PFSK-1 (cell line): ENCODE data around the gene DUSP6. TPM values are rescaled to one million over a fixed set of nuclear protein-coding genes. Genes with fewer than 3 reads are reported as not detected.

Experiments used
- FOXP2 ChIP-seq: optimal IDR thresholded peaks from 2 replicates; pipeline ENCODE3; 2011; ENCODE audit warnings: borderline replicate concordance, control low read depth, inconsistent platforms; ENCODE audit not compliant: insufficient read depth; ENCODE audit errors: extremely low read length, extremely low read depth
- POLR2AphosphoS5 ChIP-seq: IDR thresholded peaks from 2 replicates; pipeline ENCODE4 v1.6.1; 2012; ENCODE audit warnings: low read depth, mild to moderate bottlenecking, control low read depth, low read length, moderate library complexity
- REST ChIP-seq, 2 experiments: IDR thresholded peaks; 2 replicates each; pipeline versions ENCODE4 v1.6.1 to v1.8.0; 2011 to 2012; ENCODE audit warnings: low read depth in 2 of 2, low read length in 2 of 2, control low read depth in 1 of 2, inconsistent platforms in 1 of 2, mild to moderate bottlenecking in 1 of 2, moderate library complexity in 1 of 2; ENCODE audit not compliant: insufficient read depth in 1 of 2
- SIN3A ChIP-seq: IDR thresholded peaks from 2 replicates; pipeline ENCODE4 v1.6.1; 2012; ENCODE audit warnings: mild to moderate bottlenecking, low read length, moderate library complexity, borderline replicate concordance; ENCODE audit not compliant: insufficient read depth
- TAF1 ChIP-seq: IDR thresholded peaks from 2 replicates; pipeline ENCODE4 v1.6.1; 2012; ENCODE audit warnings: low read length, control low read depth, borderline replicate concordance; ENCODE audit not compliant: insufficient read depth
- polyA plus RNA-seq: library from polyadenylated mRNA; unstranded; fragments of >200 nt; gene quantifications from one replicate; pipeline ENCODE4 v1.2.1, GENCODE V29; 2012; ENCODE audit warnings: low read depth, missing spikeins; ENCODE audit not compliant: insufficient read length

DUSP6 gene
- polyA plus RNA-seq = 38.7 TPM

- TF ChIP-seq FOXP2 = peak; percentile 86
- TF ChIP-seq POLR2AphosphoS5 = no peak; the same call in 1 of the 2 replicates
Observed at GRCh38 chr12:89352492-89353187, at the start of gene DUSP6. Gene DUSP6, minus strand, starts transcription at chr12:89352501. Its CDS starts 462 bp downstream, at chr12:89352039.

GRCh38 chr12:89401433-89402058 is 49.2 kb upstream of the DUSP6 start:
- TF ChIP-seq REST (IDR thresholded peaks at IDR 0.05; ENCODE audit: insufficient read depth in 1 of 2, low read depth in 2 of 2, low read length in 2 of 2) (no peak), SIN3A (no peak), POLR2AphosphoS5 (no peak), FOXP2 (no peak), TAF1 (no peak)

- TF ChIP-seq FOXP2 (no peak), SIN3A (no peak), REST (IDR thresholded peaks at IDR 0.05; ENCODE audit: insufficient read depth in 1 of 2, low read depth in 2 of 2, low read length in 2 of 2) (no peak), TAF1 (no peak), POLR2AphosphoS5 (no peak)
Observed at GRCh38 chr12:89400415-89400814, 48.1 kb upstream of the DUSP6 start.

- no peak for TF ChIP-seq POLR2AphosphoS5
- no peak for TF ChIP-seq SIN3A
- TF ChIP-seq TAF1 = no peak
- TF ChIP-seq FOXP2 = no peak
- TF ChIP-seq REST (IDR thresholded peaks at IDR 0.05; ENCODE audit: insufficient read depth in 1 of 2, low read depth in 2 of 2, low read length in 2 of 2) = no peak
Observed at GRCh38 chr12:89395712-89396111, 43.4 kb upstream of the DUSP6 start.

GRCh38 chr12:89393551-89394121 is 41.3 kb upstream of the DUSP6 start:
- TF ChIP-seq POLR2AphosphoS5 (no peak), REST (IDR thresholded peaks at IDR 0.05; ENCODE audit: insufficient read depth in 1 of 2, low read depth in 2 of 2, low read length in 2 of 2) (no peak), FOXP2 (no peak), TAF1 (no peak), SIN3A (no peak)
